Hippocampal formation (tissue), 2 donors: Measurements from ENCODE around the gene TMIE.
"Not testable (repeated sequence)": the region's sequence is repeated elsewhere in the genome, so short reads cannot be mapped to it uniquely, and the experiment has no call there.

ENCODE experiments used
- DNase-seq, 2 donors: peaks; one replicate each; lab custom pipeline; 2025; lab: John Stamatoyannopoulos, UW

Gene TMIE

GRCh38 chr3:46722443-46722842, 21.3 kb downstream of the TMIE start:
- DNase-seq: no peak

- no peak for DNase-seq
Observed at GRCh38 chr3:46724424-46724823, 23.2 kb downstream of the TMIE start.

GRCh38 chr3:46725621-46726314, 24.6 kb downstream of the TMIE start:
- no peak for DNase-seq

GRCh38 chr3:46729038-46729437, 27.8 kb downstream of the TMIE start:
- no peak for DNase-seq

GRCh38 chr3:46730819-46731218, 29.6 kb downstream of the TMIE start:
- DNase-seq: no peak

GRCh38 chr3:46731795-46732194, 30.6 kb downstream of the TMIE start:
- DNase-seq: no peak

- no peak for DNase-seq
Observed at GRCh38 chr3:46733026-46733800, 32.0 kb downstream of the TMIE start.

- no peak for DNase-seq
Observed at GRCh38 chr3:46734773-46735172, 33.6 kb downstream of the TMIE start.

GRCh38 chr3:46736006-46736872, 35.0 kb downstream of the TMIE start:
- no peak for DNase-seq

- DNase-seq: no peak
Observed at GRCh38 chr3:46737329-46737731, 36.1 kb downstream of the TMIE start.

- not testable (repeated sequence) for DNase-seq
Observed at GRCh38 chr3:46739565-46739964, 38.4 kb downstream of the TMIE start.

- DNase-seq: no peak
Observed at GRCh38 chr3:46742992-46743585, 41.9 kb downstream of the TMIE start.

GRCh38 chr3:46746711-46747110, 45.5 kb downstream of the TMIE start:
- no peak for DNase-seq

GRCh38 chr3:46748170-46748569, 47.0 kb downstream of the TMIE start:
- no peak for DNase-seq

- DNase-seq: no peak
Observed at GRCh38 chr3:46749129-46749528, 47.9 kb downstream of the TMIE start.

- no peak for DNase-seq
Observed at GRCh38 chr3:46750555-46751038, 49.4 kb downstream of the TMIE start.

- not testable (repeated sequence) for DNase-seq
Observed at GRCh38 chr3:46753127-46753526, 51.9 kb downstream of the TMIE start.

- DNase-seq: no peak
Observed at GRCh38 chr3:46755646-46756045, 54.5 kb downstream of the TMIE start.

- no peak for DNase-seq
Observed at GRCh38 chr3:46756642-46757041, 55.5 kb downstream of the TMIE start.

GRCh38 chr3:46759239-46760167, 58.3 kb downstream of the TMIE start:
- no peak for DNase-seq
